ENCODE data around the gene CACNG5. TPM values are rescaled to one million over a fixed set of nuclear protein-coding genes. Genes with fewer than 3 reads are reported as not detected.

CACNG5 gene
- polyA plus RNA-seq, 3 donors = not detected

- Histone ChIP-seq H3K36me3 (replicated peaks in 1 of 2; ENCODE audit: control insufficient read depth in 1 of 2, insufficient read depth in 2 of 2, low read length in 2 of 2) (peaks cover 0 to 27% of the 10 kb centered on the region in 2 donors), H2AFZ (ENCODE audit: insufficient read depth, low read depth, low read length, poor library complexity, severe bottlenecking) (no peak overlapping the region), H4K20me1 (ENCODE audit: insufficient read depth, low read length) (no peaks in the 10 kb centered on the region), H3K27me3 (ENCODE audit: control insufficient read depth in 2 of 2, insufficient read depth in 2 of 2, low read length in 2 of 2) (no peaks in the 10 kb centered on the region), H3K4me3 (replicated peaks in 1 of 3; ENCODE audit: low read depth in 2 of 3, low read length in 3 of 3) (no peak overlapping the region), H3K9me3 (replicated peaks in 1 of 2; ENCODE audit: control insufficient read depth in 1 of 2, insufficient read depth in 1 of 2, low read length in 2 of 2) (no peaks in the 10 kb centered on the region), H3K79me2 (ENCODE audit: insufficient read depth, low read length) (no peaks in the 10 kb centered on the region), H3K4me1 (ENCODE audit: control insufficient read depth in 1 of 2, insufficient read depth in 2 of 2, low read length in 2 of 2) (no peaks in the 10 kb centered on the region), H3K27ac (ENCODE audit: low read depth in 1 of 2, low read length in 2 of 2) (no peak overlapping the region), H3K9ac (ENCODE audit: insufficient read depth, low read length, poor library complexity, severe bottlenecking) (no peak overlapping the region), H3K4me2 (replicated peaks; ENCODE audit: extremely low read depth, low read length, poor library complexity, severe bottlenecking) (no peak overlapping the region)
- peaks cover 5% of the 10 kb centered on the region for H3K4me1 Mint-ChIP-seq
- H3K27me3 Mint-ChIP-seq (ENCODE audit: low read depth in 3 of 3) = peaks cover 2 to 6% (median 2%) of the 10 kb centered on the region in 3 donors
- H3K9me3 Mint-ChIP-seq = peaks cover 0 to 2% (median 0%) of the 10 kb centered on the region in 7 donors
- no peak for DNase-seq
- TF ChIP-seq, protein P1, sequence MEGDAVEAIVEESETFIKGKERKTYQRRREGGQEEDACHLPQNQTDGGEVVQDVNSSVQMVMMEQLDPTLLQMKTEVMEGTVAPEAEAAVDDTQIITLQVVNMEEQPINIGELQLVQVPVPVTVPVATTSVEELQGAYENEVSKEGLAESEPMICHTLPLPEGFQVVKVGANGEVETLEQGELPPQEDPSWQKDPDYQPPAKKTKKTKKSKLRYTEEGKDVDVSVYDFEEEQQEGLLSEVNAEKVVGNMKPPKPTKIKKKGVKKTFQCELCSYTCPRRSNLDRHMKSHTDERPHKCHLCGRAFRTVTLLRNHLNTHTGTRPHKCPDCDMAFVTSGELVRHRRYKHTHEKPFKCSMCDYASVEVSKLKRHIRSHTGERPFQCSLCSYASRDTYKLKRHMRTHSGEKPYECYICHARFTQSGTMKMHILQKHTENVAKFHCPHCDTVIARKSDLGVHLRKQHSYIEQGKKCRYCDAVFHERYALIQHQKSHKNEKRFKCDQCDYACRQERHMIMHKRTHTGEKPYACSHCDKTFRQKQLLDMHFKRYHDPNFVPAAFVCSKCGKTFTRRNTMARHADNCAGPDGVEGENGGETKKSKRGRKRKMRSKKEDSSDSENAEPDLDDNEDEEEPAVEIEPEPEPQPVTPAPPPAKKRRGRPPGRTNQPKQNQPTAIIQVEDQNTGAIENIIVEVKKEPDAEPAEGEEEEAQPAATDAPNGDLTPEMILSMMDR (IDR thresholded peaks at IDR 0.05) = no peak
- H3K27ac Mint-ChIP-seq = no peak overlapping the region
- intact Hi-C loops (cut with micrococcal nuclease) = no loop called here
- 97% methylated on average over 17 of the region's 19 CpGs for WGBS (ENCODE audit: insufficient coverage)
- H3K36me3 Mint-ChIP-seq = peaks cover 17 to 48% of the 10 kb centered on the region in 2 donors
- H3K4me3 Mint-ChIP-seq = no peak overlapping the region
Measured at GRCh38 chr17:66803474-66803951, 31.4 kb upstream of the CACNG5 start.

GRCh38 chr17:66805567-66805966, 29.4 kb upstream of the CACNG5 start:
- no peak overlapping the region for H3K9ac ChIP-seq (ENCODE audit: insufficient read depth, low read length, poor library complexity, severe bottlenecking)
- no peak overlapping the region for H3K27ac Mint-ChIP-seq
- H3K36me3 Mint-ChIP-seq = peaks cover 17 to 47% of the 10 kb centered on the region in 2 donors
- no peak overlapping the region for H3K4me3 Mint-ChIP-seq
- no peak overlapping the region for H3K4me3 ChIP-seq (replicated peaks in 1 of 3; ENCODE audit: low read depth in 2 of 3, low read length in 3 of 3)
- no peaks in the 10 kb centered on the region for H3K9me3 ChIP-seq (replicated peaks in 1 of 2; ENCODE audit: control insufficient read depth in 1 of 2, insufficient read depth in 1 of 2, low read length in 2 of 2)
- peaks cover 5% of the 10 kb centered on the region for H3K4me1 Mint-ChIP-seq
- no peak overlapping the region for H3K4me2 ChIP-seq (replicated peaks; ENCODE audit: extremely low read depth, low read length, poor library complexity, severe bottlenecking)
- H3K36me3 ChIP-seq (replicated peaks in 1 of 2; ENCODE audit: control insufficient read depth in 1 of 2, insufficient read depth in 2 of 2, low read length in 2 of 2) = peaks cover 0 to 27% of the 10 kb centered on the region in 2 donors
- TF ChIP-seq, protein P1 (IDR thresholded peaks at IDR 0.05) = no peak
- DNase-seq = no peak
- H3K27ac ChIP-seq (ENCODE audit: low read depth in 1 of 2, low read length in 2 of 2) = no peak overlapping the region
- WGBS (ENCODE audit: insufficient coverage) = 22% methylated on average over 10 of the region's 10 CpGs
- H2AFZ ChIP-seq (ENCODE audit: insufficient read depth, low read depth, low read length, poor library complexity, severe bottlenecking) = no peak overlapping the region
- peaks cover 0 to 2% (median 0%) of the 10 kb centered on the region in 7 donors for H3K9me3 Mint-ChIP-seq
- H3K27me3 ChIP-seq (ENCODE audit: control insufficient read depth in 2 of 2, insufficient read depth in 2 of 2, low read length in 2 of 2) = no peaks in the 10 kb centered on the region
- no peaks in the 10 kb centered on the region for H4K20me1 ChIP-seq (ENCODE audit: insufficient read depth, low read length)
- intact Hi-C loops (cut with micrococcal nuclease) = no loop called here
- H3K79me2 ChIP-seq (ENCODE audit: insufficient read depth, low read length) = no peaks in the 10 kb centered on the region
- peaks cover 2 to 6% (median 2%) of the 10 kb centered on the region in 3 donors for H3K27me3 Mint-ChIP-seq (ENCODE audit: low read depth in 3 of 3)
- no peaks in the 10 kb centered on the region for H3K4me1 ChIP-seq (ENCODE audit: control insufficient read depth in 1 of 2, insufficient read depth in 2 of 2, low read length in 2 of 2)

All from CD14-positive monocyte (primary cell).